GM21526 (cell line): ENCODE results near the gene ZNF20.

Experiments
- ATAC-seq: cut with Tn5 transposase; IDR thresholded peaks from one replicate; pipeline ENCODE4 v1.9.1; 2021; ENCODE audit warnings: moderate library complexity; ENCODE audit not compliant: unreplicated experiment, low FRiP score

Gene ZNF20

GRCh38 chr19:12139885-12140544 lies at the start of gene ZNF20:
Gene ZNF20 (minus strand): TSS chr19:12140350. CDS start chr19:12140182, 168 bp downstream.
- ATAC-seq = peak; percentile 73

- ATAC-seq = no peak
These were observed 47.5 kb upstream of the ZNF20 start for GRCh38 chr19:12187625-12188024.

GRCh38 chr19:12180377-12180776 lies 40.2 kb upstream of the ZNF20 start:
- no peak for ATAC-seq

GRCh38 chr19:12166626-12167025 lies 26.5 kb upstream of the ZNF20 start:
- no peak for ATAC-seq

- ATAC-seq = no peak
These were observed 23.7 kb upstream of the ZNF20 start for GRCh38 chr19:12163826-12164225.

GRCh38 chr19:12162882-12163806 lies 23.0 kb upstream of the ZNF20 start, which contains the start of gene ZNF136:
Gene ZNF136 (plus strand): TSS chr19:12163096. CDS start chr19:12163204, 108 bp downstream.
- ATAC-seq = peak; percentile 89

- peak; percentile 20 for ATAC-seq
These were observed 22.3 kb upstream of the ZNF20 start for GRCh38 chr19:12162513-12162881.

GRCh38 chr19:12159773-12160414 lies 19.7 kb upstream of the ZNF20 start:
- ATAC-seq = no peak

GRCh38 chr19:12156223-12157058 lies 16.3 kb upstream of the ZNF20 start, which contains the start of gene ZNF625:
Gene ZNF625 (minus strand): TSS chr19:12156734. CDS start chr19:12156558, 176 bp downstream.
- ATAC-seq = peak; percentile 58

- ATAC-seq = no peak
These were observed 15.2 kb upstream of the ZNF20 start for GRCh38 chr19:12155324-12155860.

- ATAC-seq = no peak
These were observed 5.2 kb upstream of the ZNF20 start for GRCh38 chr19:12145348-12145747.

GRCh38 chr19:12141405-12141736 lies 1.2 kb upstream of the ZNF20 start:
- no peak for ATAC-seq

- peak; percentile 21 for ATAC-seq
These were observed 625 bp upstream of the ZNF20 start for GRCh38 chr19:12140545-12141404.

GRCh38 chr19:12139269-12139668 lies 881 bp downstream of the ZNF20 start:
- no peak for ATAC-seq

GRCh38 chr19:12137221-12137940 lies 2.8 kb downstream of the ZNF20 start:
- ATAC-seq = no peak

- ATAC-seq = no peak
These were observed 7.1 kb downstream of the ZNF20 start for GRCh38 chr19:12133069-12133468.

GRCh38 chr19:12126707-12127106 lies 13.4 kb downstream of the ZNF20 start:
- no peak for ATAC-seq

- no peak for ATAC-seq
These were observed 22.8 kb downstream of the ZNF20 start for GRCh38 chr19:12117201-12117970.
